ENCODE results near the gene PHF20.

DNA sequence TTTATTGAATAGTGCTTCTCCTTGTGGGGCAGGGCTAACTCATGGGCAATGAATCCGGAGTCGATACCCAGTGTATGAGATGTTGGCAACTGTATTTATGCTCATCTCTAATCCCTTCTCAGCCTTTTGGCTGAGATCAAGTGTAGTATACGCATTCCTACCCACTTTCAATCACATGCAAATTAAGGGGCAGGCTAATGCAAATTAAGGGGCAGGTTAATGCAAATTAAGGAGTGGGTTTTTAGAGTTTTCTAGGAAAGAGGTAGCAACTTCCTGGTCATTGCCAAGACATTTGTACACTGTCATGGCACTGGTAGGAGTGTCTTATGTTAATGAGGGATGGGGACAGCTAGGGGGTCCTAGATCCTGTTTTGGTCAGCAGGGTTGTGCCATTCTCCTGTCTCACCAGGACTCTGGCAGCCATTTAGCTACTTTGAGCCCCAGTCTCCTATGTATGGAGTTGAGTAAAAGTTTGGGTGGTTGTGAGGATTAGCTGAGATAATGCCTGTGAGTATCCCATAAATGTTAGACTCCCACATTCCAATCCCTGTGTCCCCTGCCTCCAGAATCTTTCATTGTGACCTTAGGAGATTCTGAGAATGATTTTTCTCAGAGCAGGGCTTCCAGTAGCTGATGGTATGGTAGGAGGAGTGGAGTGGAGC lies 196.3 kb downstream of the PHF20 start, which contains the start of gene CNBD2:
- TF ChIP-seq, protein P1, sequence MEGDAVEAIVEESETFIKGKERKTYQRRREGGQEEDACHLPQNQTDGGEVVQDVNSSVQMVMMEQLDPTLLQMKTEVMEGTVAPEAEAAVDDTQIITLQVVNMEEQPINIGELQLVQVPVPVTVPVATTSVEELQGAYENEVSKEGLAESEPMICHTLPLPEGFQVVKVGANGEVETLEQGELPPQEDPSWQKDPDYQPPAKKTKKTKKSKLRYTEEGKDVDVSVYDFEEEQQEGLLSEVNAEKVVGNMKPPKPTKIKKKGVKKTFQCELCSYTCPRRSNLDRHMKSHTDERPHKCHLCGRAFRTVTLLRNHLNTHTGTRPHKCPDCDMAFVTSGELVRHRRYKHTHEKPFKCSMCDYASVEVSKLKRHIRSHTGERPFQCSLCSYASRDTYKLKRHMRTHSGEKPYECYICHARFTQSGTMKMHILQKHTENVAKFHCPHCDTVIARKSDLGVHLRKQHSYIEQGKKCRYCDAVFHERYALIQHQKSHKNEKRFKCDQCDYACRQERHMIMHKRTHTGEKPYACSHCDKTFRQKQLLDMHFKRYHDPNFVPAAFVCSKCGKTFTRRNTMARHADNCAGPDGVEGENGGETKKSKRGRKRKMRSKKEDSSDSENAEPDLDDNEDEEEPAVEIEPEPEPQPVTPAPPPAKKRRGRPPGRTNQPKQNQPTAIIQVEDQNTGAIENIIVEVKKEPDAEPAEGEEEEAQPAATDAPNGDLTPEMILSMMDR (IDR thresholded peaks at IDR 0.05), result no peak
- TF ChIP-seq POLR2A (IDR thresholded peaks at IDR 0.05), result no peak
